ENCODE results near the gene SLC7A1.

GRCh38 chr13:29471551-29471950 lies 123.9 kb downstream of the SLC7A1 start:
- TF ChIP-seq CTCF (IDR thresholded peaks at IDR 0.05; ENCODE audit: extremely low read depth in 1 of 2, insufficient read depth in 1 of 2, low read depth in 1 of 2, low read length in 2 of 2) (no peak), EZH2 (IDR thresholded peaks at IDR 0.05; ENCODE audit: borderline replicate concordance, low read depth, low read length, severe bottlenecking) (no peak), POLR2AphosphoS5 (IDR thresholded peaks at IDR 0.05; ENCODE audit: insufficient read depth, low read depth, low read length) (no peak), POLR2A (IDR thresholded peaks at IDR 0.05; ENCODE audit: low read depth, low read length) (no peak), GATA2 (IDR thresholded peaks at IDR 0.05; ENCODE audit: insufficient read depth, insufficient read length, low read depth, low read length) (no peak)

Measured in endothelial cell of umbilical vein (primary cell).